ENCODE results near the gene FAM184A. TPM values are rescaled to one million over a fixed set of nuclear protein-coding genes. Genes with fewer than 3 reads are reported as not detected.

Gene FAM184A
- total RNA-seq, 2 donors from 2014 or later = 205 to 216 TPM

- 80 to 95% methylated on average over 1 to 3 of the region's 3 CpGs for WGBS, 2 experiments (ENCODE audit: insufficient coverage in 1 of 2, insufficient read length in 1 of 2)
- Mint-ChIP-seq H3K9me3 (no peaks in the 10 kb centered on the region), H3K4me3 (no peak overlapping the region), H3K4me1 (no peaks in the 10 kb centered on the region), H3K27ac (no peak overlapping the region), H3K27me3 (ENCODE audit: insufficient read depth) (no peaks in the 10 kb centered on the region), H3K36me3 (ENCODE audit: low read depth) (peaks cover 62% of the 10 kb centered on the region)
- H3K27me3 ChIP-seq (ENCODE audit: control insufficient read depth, insufficient read depth, low read length, poor library complexity, severe bottlenecking) = no peaks in the 10 kb centered on the region
- no peak overlapping the region for H3K27ac ChIP-seq (ENCODE audit: low read depth, low read length)
- H3K9me3 ChIP-seq (ENCODE audit: control insufficient read depth, low read length) = peaks cover 7% of the 10 kb centered on the region
- no peak for DNase-seq
- no peak for TF ChIP-seq CTCF (conservative IDR thresholded peaks at IDR 0.05)
- H3K36me3 ChIP-seq (ENCODE audit: control insufficient read depth, insufficient read depth, low read length) = peaks cover 88% of the 10 kb centered on the region
- no peak overlapping the region for H3K9ac ChIP-seq (ENCODE audit: extremely low read depth, low read length, poor library complexity, severe bottlenecking)
- no peaks in the 10 kb centered on the region for H3K4me1 ChIP-seq (ENCODE audit: control insufficient read depth, insufficient read depth, low read length)
- H3K4me3 ChIP-seq (ENCODE audit: low read length) = no peak overlapping the region
These were observed 95.9 kb downstream of the FAM184A start for GRCh38 chr6:118982575-118982911.

GRCh38 chr6:118981884-118982574, 96.4 kb downstream of the FAM184A start:
- Mint-ChIP-seq H3K27me3 (ENCODE audit: insufficient read depth) (no peaks in the 10 kb centered on the region), H3K4me3 (no peak overlapping the region), H3K9me3 (no peaks in the 10 kb centered on the region), H3K27ac (no peak overlapping the region), H3K36me3 (ENCODE audit: low read depth) (peaks cover 65% of the 10 kb centered on the region), H3K4me1 (no peaks in the 10 kb centered on the region)
- H3K27me3 ChIP-seq (ENCODE audit: control insufficient read depth, insufficient read depth, low read length, poor library complexity, severe bottlenecking) = no peaks in the 10 kb centered on the region
- H3K4me3 ChIP-seq (ENCODE audit: low read length) = no peak overlapping the region
- DNase-seq = no peak
- TF ChIP-seq CTCF (conservative IDR thresholded peaks at IDR 0.05) = no peak
- H3K27ac ChIP-seq (ENCODE audit: low read depth, low read length) = no peak overlapping the region
- peaks cover 88% of the 10 kb centered on the region for H3K36me3 ChIP-seq (ENCODE audit: control insufficient read depth, insufficient read depth, low read length)
- WGBS, 2 experiments (ENCODE audit: insufficient coverage in 1 of 2, insufficient read length in 1 of 2) = 93 to 100% methylated on average over 3 to 6 of the region's 6 CpGs
- no peak overlapping the region for H3K9ac ChIP-seq (ENCODE audit: extremely low read depth, low read length, poor library complexity, severe bottlenecking)
- H3K9me3 ChIP-seq (ENCODE audit: control insufficient read depth, low read length) = peaks cover 7% of the 10 kb centered on the region
- H3K4me1 ChIP-seq (ENCODE audit: control insufficient read depth, insufficient read depth, low read length) = no peaks in the 10 kb centered on the region

- no peaks in the 10 kb centered on the region for H3K27me3 Mint-ChIP-seq (ENCODE audit: insufficient read depth)
- no peak overlapping the region for H3K27ac ChIP-seq (ENCODE audit: low read depth, low read length)
- H3K9ac ChIP-seq (ENCODE audit: extremely low read depth, low read length, poor library complexity, severe bottlenecking) = no peak overlapping the region
- H3K4me3 ChIP-seq (ENCODE audit: low read length) = no peak overlapping the region
- 94% methylated on average over 5 of the region's 5 CpGs; no CpG with 5 or more reads in 1 of the 2 experiments for WGBS, 2 experiments (ENCODE audit: insufficient coverage in 1 of 2, insufficient read length in 1 of 2)
- peaks cover 7% of the 10 kb centered on the region for H3K9me3 ChIP-seq (ENCODE audit: control insufficient read depth, low read length)
- H3K4me1 ChIP-seq (ENCODE audit: control insufficient read depth, insufficient read depth, low read length) = no peaks in the 10 kb centered on the region
- peaks cover 66% of the 10 kb centered on the region for H3K36me3 Mint-ChIP-seq (ENCODE audit: low read depth)
- no peak for TF ChIP-seq CTCF (conservative IDR thresholded peaks at IDR 0.05)
- peaks cover 90% of the 10 kb centered on the region for H3K36me3 ChIP-seq (ENCODE audit: control insufficient read depth, insufficient read depth, low read length)
- no peaks in the 10 kb centered on the region for H3K4me1 Mint-ChIP-seq
- no peak overlapping the region for H3K27ac Mint-ChIP-seq
- DNase-seq = no peak
- H3K27me3 ChIP-seq (ENCODE audit: control insufficient read depth, insufficient read depth, low read length, poor library complexity, severe bottlenecking) = no peaks in the 10 kb centered on the region
- H3K4me3 Mint-ChIP-seq = no peak overlapping the region
- no peaks in the 10 kb centered on the region for H3K9me3 Mint-ChIP-seq
These were observed 98.4 kb downstream of the FAM184A start for GRCh38 chr6:118980063-118980462.

Data from endodermal cell (in vitro differentiated cells).